ENCODE results near the gene TRABD2B.

Gene TRABD2B

GRCh38 chr1:47990286-47990685, 6.9 kb downstream of the TRABD2B start:
- Histone ChIP-seq H3K36me3 (ENCODE audit: control insufficient read depth, insufficient read depth, low read length, severe bottlenecking) (no peaks in the 10 kb centered on the region), H3K9ac (ENCODE audit: low read length) (no peak overlapping the region), H3K9me3 (ENCODE audit: control insufficient read depth, low read length) (no peaks in the 10 kb centered on the region), H3K4me3 (ENCODE audit: low read length) (no peak overlapping the region), H3K27me3 (replicated peaks; ENCODE audit: control insufficient read depth, insufficient read depth, low read length) (no peaks in the 10 kb centered on the region), H3K4me1 (ENCODE audit: control insufficient read depth, insufficient read depth, low read length) (peaks cover 36% of the 10 kb centered on the region)
- DNase-seq (ENCODE audit: low read depth), result no peak

- no peaks in the 10 kb centered on the region for H3K9me3 ChIP-seq (ENCODE audit: control insufficient read depth, low read length)
- peaks cover 29% of the 10 kb centered on the region for H3K4me1 ChIP-seq (ENCODE audit: control insufficient read depth, insufficient read depth, low read length)
- no peaks in the 10 kb centered on the region for H3K27me3 ChIP-seq (replicated peaks; ENCODE audit: control insufficient read depth, insufficient read depth, low read length)
- DNase-seq (ENCODE audit: low read depth), result no peak
- H3K4me3 ChIP-seq (ENCODE audit: low read length), result peak overlapping the region; percentile 68
- H3K36me3 ChIP-seq (ENCODE audit: control insufficient read depth, insufficient read depth, low read length, severe bottlenecking), result no peaks in the 10 kb centered on the region
- no peak overlapping the region for H3K9ac ChIP-seq (ENCODE audit: low read length)
Measured at GRCh38 chr1:47987601-47988000, 9.6 kb downstream of the TRABD2B start.

- Histone ChIP-seq H3K4me3 (ENCODE audit: low read length) (peak overlapping the region; percentile 68), H3K9me3 (ENCODE audit: control insufficient read depth, low read length) (no peaks in the 10 kb centered on the region), H3K4me1 (ENCODE audit: control insufficient read depth, insufficient read depth, low read length) (peaks cover 21% of the 10 kb centered on the region), H3K27me3 (replicated peaks; ENCODE audit: control insufficient read depth, insufficient read depth, low read length) (no peaks in the 10 kb centered on the region), H3K36me3 (ENCODE audit: control insufficient read depth, insufficient read depth, low read length, severe bottlenecking) (no peaks in the 10 kb centered on the region), H3K9ac (ENCODE audit: low read length) (peak overlapping the region; percentile 68)
- peak; percentile 22 for DNase-seq (ENCODE audit: low read depth)
Measured at GRCh38 chr1:47986761-47987200, 10.4 kb downstream of the TRABD2B start.

- no peaks in the 10 kb centered on the region for H3K36me3 ChIP-seq (ENCODE audit: control insufficient read depth, insufficient read depth, low read length, severe bottlenecking)
- H3K9me3 ChIP-seq (ENCODE audit: control insufficient read depth, low read length), result no peaks in the 10 kb centered on the region
- H3K9ac ChIP-seq (ENCODE audit: low read length), result no peak overlapping the region
- no peak for DNase-seq (ENCODE audit: low read depth)
- no peaks in the 10 kb centered on the region for H3K27me3 ChIP-seq (replicated peaks; ENCODE audit: control insufficient read depth, insufficient read depth, low read length)
- H3K4me1 ChIP-seq (ENCODE audit: control insufficient read depth, insufficient read depth, low read length), result peaks cover 13% of the 10 kb centered on the region
- no peak overlapping the region for H3K4me3 ChIP-seq (ENCODE audit: low read length)
Measured at GRCh38 chr1:47985018-47985417, 12.2 kb downstream of the TRABD2B start.

GRCh38 chr1:47984175-47984789, 12.9 kb downstream of the TRABD2B start:
- Histone ChIP-seq H3K27me3 (replicated peaks; ENCODE audit: control insufficient read depth, insufficient read depth, low read length) (no peaks in the 10 kb centered on the region), H3K9me3 (ENCODE audit: control insufficient read depth, low read length) (no peaks in the 10 kb centered on the region), H3K36me3 (ENCODE audit: control insufficient read depth, insufficient read depth, low read length, severe bottlenecking) (no peaks in the 10 kb centered on the region), H3K4me1 (ENCODE audit: control insufficient read depth, insufficient read depth, low read length) (peaks cover 13% of the 10 kb centered on the region), H3K9ac (ENCODE audit: low read length) (no peak overlapping the region), H3K4me3 (ENCODE audit: low read length) (no peak overlapping the region)
- DNase-seq (ENCODE audit: low read depth), result no peak

GRCh38 chr1:47983691-47984090, 13.5 kb downstream of the TRABD2B start:
- DNase-seq (ENCODE audit: low read depth), result no peak
- Histone ChIP-seq H3K4me3 (ENCODE audit: low read length) (no peak overlapping the region), H3K9me3 (ENCODE audit: control insufficient read depth, low read length) (no peaks in the 10 kb centered on the region), H3K36me3 (ENCODE audit: control insufficient read depth, insufficient read depth, low read length, severe bottlenecking) (no peaks in the 10 kb centered on the region), H3K9ac (ENCODE audit: low read length) (no peak overlapping the region), H3K27me3 (replicated peaks; ENCODE audit: control insufficient read depth, insufficient read depth, low read length) (no peaks in the 10 kb centered on the region), H3K4me1 (ENCODE audit: control insufficient read depth, insufficient read depth, low read length) (peaks cover 13% of the 10 kb centered on the region)

GRCh38 chr1:47981667-47982350, 15.4 kb downstream of the TRABD2B start:
- Histone ChIP-seq H3K27me3 (replicated peaks; ENCODE audit: control insufficient read depth, insufficient read depth, low read length) (no peaks in the 10 kb centered on the region), H3K9ac (ENCODE audit: low read length) (no peak overlapping the region), H3K4me3 (ENCODE audit: low read length) (no peak overlapping the region), H3K9me3 (ENCODE audit: control insufficient read depth, low read length) (no peaks in the 10 kb centered on the region), H3K4me1 (ENCODE audit: control insufficient read depth, insufficient read depth, low read length) (peaks cover 12% of the 10 kb centered on the region), H3K36me3 (ENCODE audit: control insufficient read depth, insufficient read depth, low read length, severe bottlenecking) (no peaks in the 10 kb centered on the region)
- no peak for DNase-seq (ENCODE audit: low read depth)

GRCh38 chr1:47980501-47980900, 16.7 kb downstream of the TRABD2B start:
- H3K9me3 ChIP-seq (ENCODE audit: control insufficient read depth, low read length), result no peaks in the 10 kb centered on the region
- H3K4me1 ChIP-seq (ENCODE audit: control insufficient read depth, insufficient read depth, low read length), result no peaks in the 10 kb centered on the region
- no peaks in the 10 kb centered on the region for H3K27me3 ChIP-seq (replicated peaks; ENCODE audit: control insufficient read depth, insufficient read depth, low read length)
- no peak overlapping the region for H3K4me3 ChIP-seq (ENCODE audit: low read length)
- no peaks in the 10 kb centered on the region for H3K36me3 ChIP-seq (ENCODE audit: control insufficient read depth, insufficient read depth, low read length, severe bottlenecking)
- DNase-seq (ENCODE audit: low read depth), result no peak
- no peak overlapping the region for H3K9ac ChIP-seq (ENCODE audit: low read length)

GRCh38 chr1:47979724-47980123, 17.5 kb downstream of the TRABD2B start:
- no peak overlapping the region for H3K9ac ChIP-seq (ENCODE audit: low read length)
- no peaks in the 10 kb centered on the region for H3K36me3 ChIP-seq (ENCODE audit: control insufficient read depth, insufficient read depth, low read length, severe bottlenecking)
- H3K4me1 ChIP-seq (ENCODE audit: control insufficient read depth, insufficient read depth, low read length), result no peaks in the 10 kb centered on the region
- DNase-seq (ENCODE audit: low read depth), result no peak
- no peaks in the 10 kb centered on the region for H3K27me3 ChIP-seq (replicated peaks; ENCODE audit: control insufficient read depth, insufficient read depth, low read length)
- H3K9me3 ChIP-seq (ENCODE audit: control insufficient read depth, low read length), result no peaks in the 10 kb centered on the region
- no peak overlapping the region for H3K4me3 ChIP-seq (ENCODE audit: low read length)

- no peaks in the 10 kb centered on the region for H3K36me3 ChIP-seq (ENCODE audit: control insufficient read depth, insufficient read depth, low read length, severe bottlenecking)
- H3K27me3 ChIP-seq (replicated peaks; ENCODE audit: control insufficient read depth, insufficient read depth, low read length), result no peaks in the 10 kb centered on the region
- no peaks in the 10 kb centered on the region for H3K9me3 ChIP-seq (ENCODE audit: control insufficient read depth, low read length)
- H3K4me1 ChIP-seq (ENCODE audit: control insufficient read depth, insufficient read depth, low read length), result no peaks in the 10 kb centered on the region
- H3K4me3 ChIP-seq (ENCODE audit: low read length), result no peak overlapping the region
- peak; percentile 7 for DNase-seq (ENCODE audit: low read depth)
- no peak overlapping the region for H3K9ac ChIP-seq (ENCODE audit: low read length)
Measured at GRCh38 chr1:47978486-47978885, 18.7 kb downstream of the TRABD2B start.

GRCh38 chr1:47976728-47977127, 20.5 kb downstream of the TRABD2B start:
- H3K36me3 ChIP-seq (ENCODE audit: control insufficient read depth, insufficient read depth, low read length, severe bottlenecking), result no peaks in the 10 kb centered on the region
- H3K4me3 ChIP-seq (ENCODE audit: low read length), result no peak overlapping the region
- no peaks in the 10 kb centered on the region for H3K27me3 ChIP-seq (replicated peaks; ENCODE audit: control insufficient read depth, insufficient read depth, low read length)
- no peaks in the 10 kb centered on the region for H3K4me1 ChIP-seq (ENCODE audit: control insufficient read depth, insufficient read depth, low read length)
- no peaks in the 10 kb centered on the region for H3K9me3 ChIP-seq (ENCODE audit: control insufficient read depth, low read length)
- no peak for DNase-seq (ENCODE audit: low read depth)
- H3K9ac ChIP-seq (ENCODE audit: low read length), result no peak overlapping the region

Data from adipocyte (in vitro differentiated cells).